Measurements from ENCODE around the gene MAP2.

DNA sequence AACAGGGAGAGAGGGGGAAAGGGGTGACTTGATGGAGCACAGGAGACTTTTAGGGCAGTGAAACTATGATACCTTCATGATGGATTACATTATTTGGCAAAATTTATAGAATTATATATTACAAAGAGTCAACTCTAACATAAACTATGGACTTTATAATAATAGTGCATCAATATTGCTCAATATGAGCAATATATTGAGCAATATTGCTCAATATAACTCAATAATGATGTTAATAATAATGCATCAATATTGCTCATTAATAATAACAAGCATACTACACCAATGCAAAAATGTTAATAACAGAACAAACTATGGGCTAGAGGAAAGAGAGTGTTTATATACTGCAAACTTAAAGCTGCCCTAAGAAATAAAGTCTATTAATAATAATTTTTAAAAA is 344.7 kb downstream of the MAP2 start:
- no peak for TF ChIP-seq POLR2AphosphoS5 (IDR thresholded peaks at IDR 0.05)
- TF ChIP-seq, protein P1, sequence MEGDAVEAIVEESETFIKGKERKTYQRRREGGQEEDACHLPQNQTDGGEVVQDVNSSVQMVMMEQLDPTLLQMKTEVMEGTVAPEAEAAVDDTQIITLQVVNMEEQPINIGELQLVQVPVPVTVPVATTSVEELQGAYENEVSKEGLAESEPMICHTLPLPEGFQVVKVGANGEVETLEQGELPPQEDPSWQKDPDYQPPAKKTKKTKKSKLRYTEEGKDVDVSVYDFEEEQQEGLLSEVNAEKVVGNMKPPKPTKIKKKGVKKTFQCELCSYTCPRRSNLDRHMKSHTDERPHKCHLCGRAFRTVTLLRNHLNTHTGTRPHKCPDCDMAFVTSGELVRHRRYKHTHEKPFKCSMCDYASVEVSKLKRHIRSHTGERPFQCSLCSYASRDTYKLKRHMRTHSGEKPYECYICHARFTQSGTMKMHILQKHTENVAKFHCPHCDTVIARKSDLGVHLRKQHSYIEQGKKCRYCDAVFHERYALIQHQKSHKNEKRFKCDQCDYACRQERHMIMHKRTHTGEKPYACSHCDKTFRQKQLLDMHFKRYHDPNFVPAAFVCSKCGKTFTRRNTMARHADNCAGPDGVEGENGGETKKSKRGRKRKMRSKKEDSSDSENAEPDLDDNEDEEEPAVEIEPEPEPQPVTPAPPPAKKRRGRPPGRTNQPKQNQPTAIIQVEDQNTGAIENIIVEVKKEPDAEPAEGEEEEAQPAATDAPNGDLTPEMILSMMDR (IDR thresholded peaks at IDR 0.05) = no peak
